Right cardiac atrium (tissue), 5 donors: ENCODE measurements around the gene ST6GAL1. TPM values are rescaled to one million over a fixed set of nuclear protein-coding genes. Genes with fewer than 3 reads are reported as not detected.
A peak's percentile ranks its signal among the peaks of the same experiment; 100 is the strongest.
"Not testable (repeated sequence)": the region's sequence is repeated elsewhere in the genome, so short reads cannot be mapped to it uniquely, and the experiment has no call there.

Source experiments
- ATAC-seq, 2 donors: fragments of 200-7000 bp; cut with Tn5 transposase; one replicate each; pipeline versions ENCODE4 v1.8.0 to v1.9.1; 2020; ENCODE audit warnings: moderate library complexity in 2 of 2, mild to moderate bottlenecking in 1 of 2
- DNase-seq, 3 donors: peaks; one replicate each; pipeline ENCODE4 v3.0.0-alpha.2; 2020
- H3K27ac ChIP-seq: one replicate; pipeline ENCODE4 v1.5.1; 2013; ENCODE audit warnings: mild to moderate bottlenecking, low read length, control low read depth, moderate library complexity
- H3K27me3 ChIP-seq: one replicate; pipeline ENCODE4 v1.6.1; 2013; ENCODE audit not compliant: control insufficient read depth, insufficient read depth
- H3K4me1 ChIP-seq: one replicate; pipeline ENCODE4 v1.6.1; 2013; ENCODE audit warnings: low read length; ENCODE audit not compliant: control insufficient read depth, insufficient read depth
- H3K4me3 ChIP-seq: one replicate; pipeline ENCODE4 v1.5.1; 2013; ENCODE audit warnings: low read length, control low read depth
- H3K9me3 ChIP-seq: one replicate; pipeline ENCODE4 v1.6.1; 2013; ENCODE audit warnings: low read length; ENCODE audit not compliant: control insufficient read depth
- WGBS: extraction: QIAGEN DNeasy Blood & Tissue Kit; methylation state at CpG from one replicate; pipeline ENCODE4 v1.1.7; 2013; 5-methylcytosine and 5-hydroxymethylcytosine counted together
- intact Hi-C, 4 donors: fragments of 100-400 bp; cut with DNase I; formaldehyde crosslinking; loops; one replicate each; pipeline versions ENCODE4 v1.11.0 to v1.14.0; 2022 to 2023
- long read RNA-seq, 4 donors: library from polyadenylated mRNA; unstranded; transcript quantifications; one replicate each; pipeline ENCODE4 v2.0.0, GENCODE V29; 2020 to 2021
- polyA plus RNA-seq: library from polyadenylated mRNA; stranded (reverse); fragments of 200-250 nt; gene quantifications from one replicate; pipeline ENCODE4 v1.2.3, GENCODE V29; 2013
- total RNA-seq, 4 donors: library from RNA; stranded (reverse); fragmentation: NEBNext Ultra II Directional; extraction: Animal tissue kit (Norgen Biotek cat#: 25700); gene quantifications; one replicate each; pipeline ENCODE4 v1.2.1, GENCODE V29; 2021
- donor health status: healthy with polysubstance abuse.
- donor health status: DM: no; HTN: yes; CAD: no.
- donor health status: DM: no; HTN: no; CAD: no.
- donor health status: DM: no; HTN: yes; CAD: no; lungs with severe emphysema.
- donor health status: DM: yes; HTN: yes; CAD: no.

The ST6GAL1 gene
- 10 to 100 TPM; 63.3 to 69.2 (median 65.7) TPM for total RNA-seq
- 25.2 TPM for polyA plus RNA-seq
- long read RNA-seq, donor 1, full-length matches to known transcripts, result 22 of 54 reads
- long read RNA-seq, donor 1, partial matches to known transcripts, result 6 of 54 reads
- long read RNA-seq, donor 1, other reads (novel, unspliced or antisense), result 26 of 54 reads
- long read RNA-seq, donor 2, full-length matches to known transcripts, result 18 of 39 reads
- long read RNA-seq, donor 2, partial matches to known transcripts, result 4 of 39 reads
- long read RNA-seq, donor 2, other reads (novel, unspliced or antisense), result 17 of 39 reads
- long read RNA-seq, donor 3, full-length matches to known transcripts, result 63 of 156 reads
- long read RNA-seq, donor 3, partial matches to known transcripts, result 30 of 156 reads
- long read RNA-seq, donor 3, other reads (novel, unspliced or antisense), result 63 of 156 reads
- long read RNA-seq, donor 4, full-length matches to known transcripts, result 21 of 39 reads
- long read RNA-seq, donor 4, partial matches to known transcripts, result 7 of 39 reads
- long read RNA-seq, donor 4, other reads (novel, unspliced or antisense), result 11 of 39 reads

GRCh38 chr3:186930143-186930640 is at the start of gene ST6GAL1:
TSS of gene ST6GAL1 (plus strand) at chr3:186930526. CDS start at chr3:187042704, 112,178 bp downstream.
- WGBS, result under 1% methylated on average over 38 of the region's 38 CpGs
- Histone ChIP-seq H3K27ac (peak within 1 kb of the TSS; percentile 94), H3K4me1 (peaks cover 12% of the 10 kb centered on the region), H3K9me3 (no peaks in the 10 kb centered on the region), H3K27me3 (no peaks in the 10 kb centered on the region), H3K4me3 (peak within 1 kb of the TSS; percentile 80)
- intact Hi-C loops, result loop anchor here in 2 of 4 donors (5.0 to 10.0 kb wide), 5 partner anchors 47 to 175 kb away; no protein-coding TSS in a partner anchor
- peak; percentile 84 to 93 (median 93) for DNase-seq
- peak; percentile 81 to 85 for ATAC-seq

GRCh38 chr3:186882150-186882524 is 48.2 kb upstream of the ST6GAL1 start:
- WGBS, result 47% methylated on average over 4 of the region's 4 CpGs

GRCh38 chr3:186882881-186883685 is 47.2 kb upstream of the ST6GAL1 start:
- intact Hi-C loops, result no loop called here
- no peaks in the 10 kb centered on the region for H3K9me3 ChIP-seq
- no peak overlapping the region for H3K27ac ChIP-seq
- no peaks in the 10 kb centered on the region for H3K27me3 ChIP-seq
- ATAC-seq, result peak in 1 of 2 donors; percentile 88
- no peaks in the 10 kb centered on the region for H3K4me1 ChIP-seq
- no peak overlapping the region for H3K4me3 ChIP-seq
- WGBS, result 83% methylated on average over 6 of the region's 6 CpGs
- DNase-seq, result no peak

More at GRCh38 chr3:186882150-186882524, 48.2 kb upstream of the ST6GAL1 start:
- Histone ChIP-seq H3K27ac (no peak overlapping the region), H3K27me3 (no peaks in the 10 kb centered on the region), H3K4me3 (no peak overlapping the region), H3K9me3 (no peaks in the 10 kb centered on the region), H3K4me1 (no peaks in the 10 kb centered on the region)
- DNase-seq (no peak), ATAC-seq (no peak)
- intact Hi-C loops, result no loop called here

GRCh38 chr3:186883686-186884058 is 46.7 kb upstream of the ST6GAL1 start:
- H3K4me1 ChIP-seq, result no peaks in the 10 kb centered on the region
- H3K4me3 ChIP-seq, result no peak overlapping the region
- no peak overlapping the region for H3K27ac ChIP-seq
- H3K9me3 ChIP-seq, result no peaks in the 10 kb centered on the region
- no peaks in the 10 kb centered on the region for H3K27me3 ChIP-seq
- WGBS, result 92% methylated on average over 1 of the region's 1 CpG
- ATAC-seq (no peak), DNase-seq (no peak)
- intact Hi-C loops, result no loop called here

- H3K4me3 ChIP-seq, H3K27me3 ChIP-seq, ATAC-seq, intact Hi-C loops, H3K9me3 ChIP-seq, H3K4me1 ChIP-seq, H3K27ac ChIP-seq: not testable (repeated sequence)
- 97% methylated on average over 26 of the region's 29 CpGs for WGBS
- peak in 1 of 3 donors; percentile 54 for DNase-seq
These were observed 45.5 kb upstream of the ST6GAL1 start for GRCh38 chr3:186884868-186885267.

- no peak for ATAC-seq
- Histone ChIP-seq H3K9me3 (no peaks in the 10 kb centered on the region), H3K27me3 (no peaks in the 10 kb centered on the region), H3K4me3 (no peak overlapping the region), H3K27ac (no peak overlapping the region), H3K4me1 (no peaks in the 10 kb centered on the region)
- no peak for DNase-seq
- WGBS, result 91% methylated on average over 5 of the region's 5 CpGs
- intact Hi-C loops, result no loop called here
These were observed 43.9 kb upstream of the ST6GAL1 start for GRCh38 chr3:186886202-186886981.

- 37% methylated on average over 3 of the region's 5 CpGs for WGBS
- DNase-seq, H3K4me3 ChIP-seq, H3K27ac ChIP-seq, H3K9me3 ChIP-seq, intact Hi-C loops, H3K27me3 ChIP-seq, ATAC-seq, H3K4me1 ChIP-seq: not testable (repeated sequence)
These were observed 42.8 kb upstream of the ST6GAL1 start for GRCh38 chr3:186887507-186887938.

GRCh38 chr3:186888569-186888968 is 41.8 kb upstream of the ST6GAL1 start:
- Histone ChIP-seq H3K27me3 (no peaks in the 10 kb centered on the region), H3K4me3 (no peak overlapping the region), H3K9me3 (no peaks in the 10 kb centered on the region), H3K4me1 (no peaks in the 10 kb centered on the region), H3K27ac (no peak overlapping the region)
- intact Hi-C loops, result no loop called here
- DNase-seq (no peak), ATAC-seq (peak; percentile 75 to 85)
- WGBS, result 30% methylated on average over 6 of the region's 6 CpGs

GRCh38 chr3:186889698-186890097 is 40.6 kb upstream of the ST6GAL1 start:
- intact Hi-C loops, H3K27ac ChIP-seq, H3K4me3 ChIP-seq, ATAC-seq, H3K4me1 ChIP-seq, DNase-seq, H3K9me3 ChIP-seq, H3K27me3 ChIP-seq: not testable (repeated sequence)
- 96% methylated on average over 4 of the region's 4 CpGs for WGBS

- Histone ChIP-seq H3K27me3 (no peaks in the 10 kb centered on the region), H3K27ac (no peak overlapping the region), H3K4me3 (no peak overlapping the region), H3K9me3 (no peaks in the 10 kb centered on the region), H3K4me1 (no peaks in the 10 kb centered on the region)
- no peak for ATAC-seq
- intact Hi-C loops, result no loop called here
- no peak for DNase-seq
These were observed 39.4 kb upstream of the ST6GAL1 start for GRCh38 chr3:186890911-186891310.
